HG03108 (cell line): ENCODE data around the gene KIAA0319L.
"Not testable (repeated sequence)": the region's sequence is repeated elsewhere in the genome, so short reads cannot be mapped to it uniquely, and the experiment has no call there.

Experiments used
- ATAC-seq: cut with Tn5 transposase; IDR thresholded peaks from one replicate; pipeline ENCODE4 v1.9.1; 2021; ENCODE audit warnings: moderate library complexity; ENCODE audit not compliant: unreplicated experiment

KIAA0319L gene

GRCh38 chr1:35499231-35499630 is 58.0 kb downstream of the KIAA0319L start:
- no peak for ATAC-seq

GRCh38 chr1:35497571-35497970 is 59.6 kb downstream of the KIAA0319L start:
- ATAC-seq: no peak

- no peak for ATAC-seq
Observed at GRCh38 chr1:35490250-35490649, 67.0 kb downstream of the KIAA0319L start.

GRCh38 chr1:35488336-35488735 is 68.9 kb downstream of the KIAA0319L start:
- ATAC-seq: no peak

- ATAC-seq: no peak
Observed at GRCh38 chr1:35486858-35487408, 70.3 kb downstream of the KIAA0319L start.

GRCh38 chr1:35481229-35481628 is 76.0 kb downstream of the KIAA0319L start:
- no peak for ATAC-seq

- no peak for ATAC-seq
Observed at GRCh38 chr1:35477870-35478269, 79.3 kb downstream of the KIAA0319L start.

- no peak for ATAC-seq
Observed at GRCh38 chr1:35475856-35476674, 81.1 kb downstream of the KIAA0319L start.

- ATAC-seq: no peak
Observed at GRCh38 chr1:35475356-35475755, 81.8 kb downstream of the KIAA0319L start.

- not testable (repeated sequence) for ATAC-seq
Observed at GRCh38 chr1:35473216-35473615, 84.0 kb downstream of the KIAA0319L start.

GRCh38 chr1:35470977-35471613 is 86.1 kb downstream of the KIAA0319L start:
- ATAC-seq: no peak

- ATAC-seq: no peak
Observed at GRCh38 chr1:35466120-35466519, 91.1 kb downstream of the KIAA0319L start.

- ATAC-seq: not testable (repeated sequence)
Observed at GRCh38 chr1:35463749-35464148, 93.5 kb downstream of the KIAA0319L start.

- no peak for ATAC-seq
Observed at GRCh38 chr1:35463232-35463631, 94.0 kb downstream of the KIAA0319L start.

- ATAC-seq: no peak
Observed at GRCh38 chr1:35461966-35462651, 95.1 kb downstream of the KIAA0319L start.

GRCh38 chr1:35460796-35461195 is 96.4 kb downstream of the KIAA0319L start:
- ATAC-seq: no peak

- no peak for ATAC-seq
Observed at GRCh38 chr1:35454616-35455015, 102.6 kb downstream of the KIAA0319L start.

- no peak for ATAC-seq
Observed at GRCh38 chr1:35454176-35454575, 103.0 kb downstream of the KIAA0319L start.

GRCh38 chr1:35453031-35453430 is 104.2 kb downstream of the KIAA0319L start:
- no peak for ATAC-seq

GRCh38 chr1:35452106-35452774 is 105.0 kb downstream of the KIAA0319L start:
- no peak for ATAC-seq

- ATAC-seq: no peak
Observed at GRCh38 chr1:35451125-35451528, 106.1 kb downstream of the KIAA0319L start.
